NCI-H774 (cell line): ENCODE measurements around the gene XYLT1.

Source experiments
- DNase-seq: peaks from one replicate; lab custom pipeline; 2025; lab: John Stamatoyannopoulos, UW

The XYLT1 gene

GRCh38 chr16:17374668-17375255 lies 96.0 kb downstream of the XYLT1 start:
- DNase-seq = no peak

GRCh38 chr16:17373533-17373932 lies 97.2 kb downstream of the XYLT1 start:
- no peak for DNase-seq

- DNase-seq = no peak
These were observed 98.4 kb downstream of the XYLT1 start for GRCh38 chr16:17372386-17372785.

GRCh38 chr16:17371299-17371698 lies 99.5 kb downstream of the XYLT1 start:
- no peak for DNase-seq

GRCh38 chr16:17370731-17371285 lies 100.0 kb downstream of the XYLT1 start:
- no peak for DNase-seq

GRCh38 chr16:17370223-17370707 lies 100.5 kb downstream of the XYLT1 start:
- no peak for DNase-seq

- no peak for DNase-seq
These were observed 101.1 kb downstream of the XYLT1 start for GRCh38 chr16:17369421-17370222.

GRCh38 chr16:17368951-17369350 lies 101.8 kb downstream of the XYLT1 start:
- DNase-seq = no peak

- no peak for DNase-seq
These were observed 102.3 kb downstream of the XYLT1 start for GRCh38 chr16:17368446-17368845.

- no peak for DNase-seq
These were observed 102.8 kb downstream of the XYLT1 start for GRCh38 chr16:17367923-17368322.

GRCh38 chr16:17367036-17367435 lies 103.7 kb downstream of the XYLT1 start:
- no peak for DNase-seq

- DNase-seq = no peak
These were observed 104.3 kb downstream of the XYLT1 start for GRCh38 chr16:17366299-17366961.

- DNase-seq = no peak
These were observed 105.0 kb downstream of the XYLT1 start for GRCh38 chr16:17365591-17366298.

- no peak for DNase-seq
These were observed 105.6 kb downstream of the XYLT1 start for GRCh38 chr16:17365211-17365541.

GRCh38 chr16:17364319-17365210 lies 106.2 kb downstream of the XYLT1 start:
- no peak for DNase-seq

- no peak for DNase-seq
These were observed 107.8 kb downstream of the XYLT1 start for GRCh38 chr16:17362946-17363345.

GRCh38 chr16:17362183-17362582 lies 108.6 kb downstream of the XYLT1 start:
- no peak for DNase-seq

- DNase-seq = no peak
These were observed 110.1 kb downstream of the XYLT1 start for GRCh38 chr16:17360693-17361122.

- no peak for DNase-seq
These were observed 110.9 kb downstream of the XYLT1 start for GRCh38 chr16:17359788-17360390.

- no peak for DNase-seq
These were observed 111.9 kb downstream of the XYLT1 start for GRCh38 chr16:17358846-17359245.

GRCh38 chr16:17358355-17358754 lies 112.4 kb downstream of the XYLT1 start:
- DNase-seq = no peak
